Stimulated activated CD8-positive, alpha-beta memory T cell treated with anti-CD3 and anti-CD28 coated beads, Interleukin-15, amount 100 ng/mL, for 1 hour (primary cell): ENCODE measurements around the gene IL33.

ENCODE experiments used
- DNase-seq: peaks from one replicate; pipeline ENCODE4 v3.0.0-alpha.2; 2020; ENCODE audit warnings: low read depth

The IL33 gene

GRCh38 chr9:6304232-6304631, 88.6 kb downstream of the IL33 start:
- DNase-seq: no peak

- no peak for DNase-seq
These were observed 90.5 kb downstream of the IL33 start for GRCh38 chr9:6305954-6306563.
